Mesenteric fat pad (tissue), 1 donor: ENCODE measurements around the gene SNAPC4. TPM values are rescaled to one million over a fixed set of nuclear protein-coding genes. Genes with fewer than 3 reads are reported as not detected.
A peak's percentile ranks its signal among the peaks of the same experiment; 100 is the strongest.

Source experiments
- DNase-seq: peaks from one replicate; pipeline ENCODE4 v3.0.0-alpha.2; 2020; ENCODE audit warnings: low spot score
- long read RNA-seq: library from polyadenylated mRNA; unstranded; transcript quantifications from one replicate; pipeline ENCODE4 v2.0.0, GENCODE V29; 2020
- total RNA-seq: library from RNA; stranded (reverse); fragmentation: NEBNext Ultra II Directional; extraction: Animal tissue kit (Norgen Biotek cat#: 25700); gene quantifications from one replicate; pipeline ENCODE4 v1.2.1, GENCODE V29; 2021
- donor health status: DM: yes; HTN: yes; CAD: no.

SNAPC4 gene, protein sequence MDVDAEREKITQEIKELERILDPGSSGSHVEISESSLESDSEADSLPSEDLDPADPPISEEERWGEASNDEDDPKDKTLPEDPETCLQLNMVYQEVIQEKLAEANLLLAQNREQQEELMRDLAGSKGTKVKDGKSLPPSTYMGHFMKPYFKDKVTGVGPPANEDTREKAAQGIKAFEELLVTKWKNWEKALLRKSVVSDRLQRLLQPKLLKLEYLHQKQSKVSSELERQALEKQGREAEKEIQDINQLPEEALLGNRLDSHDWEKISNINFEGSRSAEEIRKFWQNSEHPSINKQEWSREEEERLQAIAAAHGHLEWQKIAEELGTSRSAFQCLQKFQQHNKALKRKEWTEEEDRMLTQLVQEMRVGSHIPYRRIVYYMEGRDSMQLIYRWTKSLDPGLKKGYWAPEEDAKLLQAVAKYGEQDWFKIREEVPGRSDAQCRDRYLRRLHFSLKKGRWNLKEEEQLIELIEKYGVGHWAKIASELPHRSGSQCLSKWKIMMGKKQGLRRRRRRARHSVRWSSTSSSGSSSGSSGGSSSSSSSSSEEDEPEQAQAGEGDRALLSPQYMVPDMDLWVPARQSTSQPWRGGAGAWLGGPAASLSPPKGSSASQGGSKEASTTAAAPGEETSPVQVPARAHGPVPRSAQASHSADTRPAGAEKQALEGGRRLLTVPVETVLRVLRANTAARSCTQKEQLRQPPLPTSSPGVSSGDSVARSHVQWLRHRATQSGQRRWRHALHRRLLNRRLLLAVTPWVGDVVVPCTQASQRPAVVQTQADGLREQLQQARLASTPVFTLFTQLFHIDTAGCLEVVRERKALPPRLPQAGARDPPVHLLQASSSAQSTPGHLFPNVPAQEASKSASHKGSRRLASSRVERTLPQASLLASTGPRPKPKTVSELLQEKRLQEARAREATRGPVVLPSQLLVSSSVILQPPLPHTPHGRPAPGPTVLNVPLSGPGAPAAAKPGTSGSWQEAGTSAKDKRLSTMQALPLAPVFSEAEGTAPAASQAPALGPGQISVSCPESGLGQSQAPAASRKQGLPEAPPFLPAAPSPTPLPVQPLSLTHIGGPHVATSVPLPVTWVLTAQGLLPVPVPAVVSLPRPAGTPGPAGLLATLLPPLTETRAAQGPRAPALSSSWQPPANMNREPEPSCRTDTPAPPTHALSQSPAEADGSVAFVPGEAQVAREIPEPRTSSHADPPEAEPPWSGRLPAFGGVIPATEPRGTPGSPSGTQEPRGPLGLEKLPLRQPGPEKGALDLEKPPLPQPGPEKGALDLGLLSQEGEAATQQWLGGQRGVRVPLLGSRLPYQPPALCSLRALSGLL (N-terminal part only)
- total RNA-seq = 6.3 TPM
- long read RNA-seq, partial matches to known transcripts = 5 of 5 reads
- long read RNA-seq, other reads (novel, unspliced or antisense) = 0 of 5 reads

DNA sequence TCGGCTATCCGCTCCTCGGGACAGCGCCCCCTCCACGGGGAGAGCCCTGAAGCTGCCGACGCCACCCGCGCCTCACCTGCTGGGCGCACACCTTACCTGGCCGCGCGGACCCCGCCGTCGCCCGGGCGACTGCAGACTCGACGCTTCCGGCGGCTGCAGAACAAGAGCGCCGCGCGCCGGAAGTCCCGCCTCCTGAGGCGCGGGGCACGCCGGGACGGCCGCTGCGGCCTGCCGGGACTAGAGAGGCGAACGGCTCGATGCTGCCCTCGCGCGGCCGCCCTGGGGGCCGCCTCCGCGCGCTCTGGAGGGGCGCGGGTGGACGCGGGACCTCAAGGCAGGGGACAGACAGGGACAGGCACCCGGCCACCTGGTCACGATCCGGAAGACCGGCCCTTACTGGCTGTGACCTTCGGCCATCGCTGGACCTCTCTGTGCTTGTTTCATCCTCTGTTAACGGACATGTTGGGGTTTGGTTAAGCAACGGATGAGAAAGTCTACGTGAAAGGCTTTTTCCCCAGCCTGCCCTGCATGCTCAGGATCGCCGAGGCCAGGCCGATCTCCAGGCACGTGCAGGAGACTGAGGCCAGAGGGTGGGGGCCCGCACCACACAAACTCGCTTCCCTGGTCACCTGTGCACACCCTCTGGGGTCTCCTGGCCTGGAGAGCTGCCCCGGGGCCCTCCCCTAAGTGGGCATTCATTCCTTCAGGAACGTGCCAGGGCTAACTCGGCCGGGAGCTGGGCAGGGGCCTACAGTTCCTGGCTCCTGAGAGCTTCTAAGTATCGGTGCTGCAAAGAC lies at the start of gene SNAPC4:
Gene SNAPC4 (minus strand): TSS at position 133 of the 797 bp plus-strand sequence. CDS start 1,742 bp downstream, outside the sequence.
- peak; percentile 95 for DNase-seq

DNA sequence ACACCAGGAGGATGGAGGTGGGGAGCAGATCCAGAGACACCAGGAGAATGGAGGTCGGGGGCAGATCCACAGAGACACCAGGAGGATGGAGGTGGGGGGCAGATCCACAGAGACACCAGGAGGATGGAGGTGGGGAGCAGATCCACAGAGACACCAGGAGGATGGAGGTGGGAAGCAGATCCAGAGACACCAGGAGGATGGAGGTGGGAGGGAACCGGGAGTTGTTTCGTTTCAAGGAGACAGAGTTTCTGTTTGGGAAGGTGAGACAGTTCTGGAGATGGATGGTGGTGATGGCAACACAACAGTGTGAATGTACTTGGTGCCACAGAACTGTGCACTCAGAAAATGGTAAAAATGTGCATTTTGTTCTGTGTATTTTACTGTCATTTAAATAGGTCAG lies 48.7 kb upstream of the SNAPC4 start:
- no peak for DNase-seq

DNA sequence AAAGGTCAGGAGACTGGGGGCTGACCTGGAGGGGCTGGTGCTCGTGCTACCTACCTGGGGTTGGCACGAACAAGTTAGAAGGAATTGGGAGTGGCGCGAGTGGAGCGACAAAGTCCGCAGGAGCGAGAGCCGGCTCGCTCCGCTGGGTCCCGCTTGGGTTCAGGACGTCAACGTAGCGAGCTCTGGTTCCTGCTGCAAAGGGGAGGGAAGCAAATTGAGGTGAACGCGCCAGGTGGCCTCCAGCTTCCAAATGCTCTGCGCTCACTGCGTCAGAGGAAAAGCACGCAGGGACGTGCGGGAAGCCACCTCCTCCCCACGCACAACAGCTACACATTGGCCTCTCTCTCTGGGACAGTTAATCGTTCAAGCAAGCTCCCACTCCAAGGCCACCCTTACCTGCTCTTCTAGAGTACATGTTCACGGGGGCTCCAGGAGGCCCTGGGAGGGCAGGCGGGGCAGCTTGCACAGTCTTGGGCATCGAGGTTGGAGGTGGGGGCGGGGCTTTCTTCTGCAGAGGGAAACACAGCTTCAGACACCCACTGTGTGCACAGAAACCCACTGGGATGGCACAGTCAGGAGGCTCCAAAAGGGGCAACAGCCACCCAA lies 47.3 kb upstream of the SNAPC4 start:
- no peak for DNase-seq

DNA sequence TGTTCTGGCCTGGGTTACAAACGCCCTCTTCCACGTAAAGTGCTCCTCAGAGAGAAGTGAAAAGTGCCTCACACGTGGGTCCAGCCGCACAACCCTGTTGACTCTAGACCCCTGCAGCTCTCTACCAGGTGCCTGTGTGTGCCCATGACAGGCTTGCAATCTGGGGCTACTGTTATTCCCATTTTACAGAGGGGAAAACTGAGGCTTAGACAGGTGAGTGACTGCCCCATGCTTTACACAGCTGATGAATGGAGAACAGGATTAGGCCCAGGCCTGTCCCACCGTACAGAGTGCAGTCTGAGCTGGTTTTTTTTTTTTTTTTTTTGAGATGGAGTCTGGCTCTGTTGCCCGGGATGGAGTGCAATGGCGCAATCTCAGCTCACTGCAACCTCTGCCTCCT lies 45.8 kb upstream of the SNAPC4 start:
- DNase-seq = no peak

DNA sequence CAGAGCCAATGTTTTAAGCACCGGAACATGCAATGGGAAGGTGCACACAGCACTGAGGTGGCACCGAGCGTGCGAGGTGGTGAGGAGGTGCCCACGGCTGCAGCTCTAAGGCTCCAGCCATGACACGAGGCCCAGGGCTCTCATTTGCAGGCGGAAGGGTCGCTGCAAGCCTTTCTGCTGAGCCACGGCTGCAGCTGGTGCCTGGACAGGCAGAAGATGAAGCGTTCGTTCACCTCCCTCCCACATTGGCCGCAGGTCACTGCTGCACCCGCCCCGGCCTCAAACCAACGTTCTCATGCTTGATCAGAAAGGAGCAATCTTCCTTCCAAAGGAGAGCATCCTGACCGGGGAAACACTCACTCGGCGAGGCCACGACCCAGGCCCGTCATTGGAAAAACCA lies 44.1 kb upstream of the SNAPC4 start:
- no peak for DNase-seq

DNA sequence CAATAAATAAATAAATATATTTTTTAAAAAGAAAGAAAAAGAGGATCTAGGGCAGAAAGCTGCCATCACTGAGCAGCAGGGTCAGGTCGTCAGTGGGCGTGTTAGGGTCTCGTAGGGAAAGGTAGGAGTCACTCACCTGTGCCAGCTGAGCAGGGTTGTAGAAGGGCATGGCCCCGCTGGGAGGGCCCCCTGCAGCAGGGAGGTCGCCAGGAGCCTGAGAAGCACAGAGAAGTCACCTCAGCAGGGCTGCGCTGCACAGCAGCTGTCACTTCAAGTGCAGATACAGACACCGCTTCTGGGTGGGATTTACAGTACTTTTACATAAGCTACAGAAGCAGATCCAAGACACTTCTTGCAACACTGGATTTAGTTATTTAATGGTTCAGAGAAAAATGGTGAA lies 43.7 kb upstream of the SNAPC4 start:
- DNase-seq = no peak

DNA sequence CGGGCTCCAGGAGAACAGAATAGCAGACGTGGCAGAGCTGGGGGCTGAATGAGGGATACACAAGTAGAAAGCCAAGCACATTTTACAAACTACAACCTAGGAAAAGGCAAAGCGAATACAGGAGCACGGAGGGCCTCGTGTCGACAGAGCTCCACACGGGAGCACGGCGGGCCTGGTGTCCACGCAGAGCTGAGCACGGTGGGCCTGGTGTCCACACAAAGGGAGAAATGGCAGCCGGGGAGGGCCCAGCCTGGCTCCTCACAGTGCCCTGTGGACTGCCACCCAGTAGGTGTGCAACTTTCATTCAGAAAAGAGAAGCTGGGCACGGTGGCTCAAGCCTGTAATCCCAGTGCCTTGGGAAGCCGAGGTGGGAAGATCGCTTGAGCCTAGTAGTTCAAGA lies 43.1 kb upstream of the SNAPC4 start:
- no peak for DNase-seq

DNA sequence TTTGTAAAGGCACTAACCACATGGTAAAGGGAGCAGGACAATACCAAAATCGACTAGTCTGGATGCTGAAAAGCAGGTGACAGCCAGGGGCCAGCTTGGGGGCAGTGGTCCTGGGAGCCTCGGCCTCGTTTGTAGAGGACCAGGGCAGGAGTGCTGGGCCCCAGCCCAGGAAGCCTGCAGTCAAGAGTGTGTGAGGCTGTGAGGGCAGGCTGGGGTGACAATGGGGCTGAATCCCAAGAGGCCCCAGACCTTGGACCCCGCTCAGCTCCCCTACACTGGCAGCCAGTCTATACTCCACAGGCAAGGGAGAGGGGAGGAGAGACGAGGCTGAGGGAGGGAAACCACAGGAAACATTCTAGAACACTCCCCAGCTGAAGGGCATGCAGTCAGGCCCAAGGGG lies 42.3 kb upstream of the SNAPC4 start:
- no peak for DNase-seq

DNA sequence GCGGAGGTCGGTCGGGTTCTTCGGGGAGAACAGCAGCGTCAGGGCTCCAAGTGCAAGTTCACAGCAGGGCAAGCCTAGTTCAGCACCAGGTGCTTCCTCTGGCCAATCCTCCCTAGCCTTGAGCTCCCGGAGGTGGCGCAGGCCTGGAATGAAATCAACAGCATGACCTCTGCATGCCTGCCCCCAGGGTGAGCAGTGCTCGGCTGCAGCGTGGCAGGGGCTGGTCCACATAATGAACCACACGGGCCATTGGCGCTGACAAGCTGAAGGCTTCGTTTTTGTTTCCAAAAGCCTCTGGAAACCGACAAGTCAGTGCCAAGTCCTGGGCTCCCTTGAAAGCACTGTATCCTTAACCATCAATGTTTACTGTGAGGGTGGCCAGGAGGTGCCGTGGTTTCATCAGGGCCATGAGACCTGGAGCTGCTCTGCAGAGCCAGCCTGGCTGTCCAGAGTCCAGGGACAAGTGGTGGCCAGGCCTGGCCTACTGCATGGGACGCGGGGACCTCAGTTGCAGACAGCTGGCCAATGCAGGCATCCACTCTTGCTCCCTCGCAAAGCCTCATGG lies 41.8 kb upstream of the SNAPC4 start:
- DNase-seq = no peak

DNA sequence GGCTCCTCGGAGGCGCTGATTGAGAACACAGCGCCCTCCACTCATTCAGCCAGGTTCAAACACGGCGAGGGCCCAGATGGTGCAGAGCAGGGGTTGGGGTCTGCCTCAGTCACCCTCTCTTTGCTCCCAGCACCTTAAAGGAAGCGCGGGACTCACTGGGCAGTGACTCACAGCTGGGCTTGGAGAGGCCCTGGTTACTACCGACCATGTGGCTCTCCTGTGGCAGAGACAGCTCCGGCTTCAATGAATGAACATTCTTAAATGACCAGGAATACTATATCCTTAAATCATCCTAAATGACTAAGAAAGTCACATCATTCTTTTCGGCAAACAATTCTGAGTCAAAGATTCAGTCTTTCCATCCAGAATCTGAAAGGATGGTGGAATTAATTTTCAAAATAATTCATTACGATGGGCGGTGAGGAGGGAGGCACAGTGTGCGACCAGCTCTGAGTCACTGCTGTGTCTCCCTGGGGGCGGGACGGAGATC lies 41.3 kb upstream of the SNAPC4 start:
- DNase-seq = no peak

DNA sequence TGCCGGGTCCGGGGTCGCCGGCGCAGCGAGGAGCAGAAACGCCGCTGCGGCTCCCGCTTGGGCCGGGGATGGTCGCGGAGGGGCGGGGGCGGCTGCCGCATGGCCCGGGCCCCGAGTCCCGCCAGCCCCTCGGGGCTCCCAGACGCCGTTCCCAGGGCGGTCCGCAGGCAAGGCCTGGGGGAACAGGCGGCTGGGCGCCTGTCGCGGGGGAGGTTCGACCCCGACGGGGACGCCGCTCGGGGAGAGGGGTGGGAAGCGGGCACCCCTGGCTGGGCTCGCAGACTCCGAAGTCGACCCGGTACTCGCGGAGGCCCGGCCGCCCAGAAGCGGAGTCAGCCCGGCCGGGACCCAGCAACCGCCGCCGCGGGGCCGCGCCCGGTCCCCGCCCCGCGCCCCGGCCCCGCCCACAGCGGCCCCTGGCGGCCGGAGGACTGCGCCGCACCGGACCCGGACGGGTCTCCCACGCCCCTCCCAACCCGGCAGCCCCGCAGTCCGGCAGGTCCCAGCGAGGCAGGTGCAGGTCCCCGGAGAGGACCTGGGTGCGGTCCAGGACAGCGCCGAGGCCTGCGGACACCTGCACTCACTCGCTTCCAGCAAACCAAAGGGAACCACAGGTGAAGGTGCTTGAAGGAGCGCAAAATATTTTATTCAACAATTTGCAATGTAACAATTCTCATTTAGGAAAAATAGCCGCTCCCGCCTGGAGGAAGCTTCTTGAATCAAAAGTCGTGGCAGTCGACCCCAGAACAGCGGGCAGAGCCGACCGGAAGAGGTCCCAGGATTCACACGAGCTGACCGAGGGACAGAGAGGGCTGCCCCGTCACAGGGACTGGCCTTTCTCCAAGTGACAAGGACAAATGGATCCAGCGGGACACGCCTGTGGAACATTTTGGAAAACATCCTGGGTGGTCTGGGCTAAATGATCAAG lies 39.8 kb upstream of the SNAPC4 start, which contains the start of gene INPP5E:
Gene INPP5E (minus strand): TSS at position 365 of the 928 bp plus-strand sequence. CDS start 426 bp downstream, outside the sequence.
- DNase-seq = no peak

DNA sequence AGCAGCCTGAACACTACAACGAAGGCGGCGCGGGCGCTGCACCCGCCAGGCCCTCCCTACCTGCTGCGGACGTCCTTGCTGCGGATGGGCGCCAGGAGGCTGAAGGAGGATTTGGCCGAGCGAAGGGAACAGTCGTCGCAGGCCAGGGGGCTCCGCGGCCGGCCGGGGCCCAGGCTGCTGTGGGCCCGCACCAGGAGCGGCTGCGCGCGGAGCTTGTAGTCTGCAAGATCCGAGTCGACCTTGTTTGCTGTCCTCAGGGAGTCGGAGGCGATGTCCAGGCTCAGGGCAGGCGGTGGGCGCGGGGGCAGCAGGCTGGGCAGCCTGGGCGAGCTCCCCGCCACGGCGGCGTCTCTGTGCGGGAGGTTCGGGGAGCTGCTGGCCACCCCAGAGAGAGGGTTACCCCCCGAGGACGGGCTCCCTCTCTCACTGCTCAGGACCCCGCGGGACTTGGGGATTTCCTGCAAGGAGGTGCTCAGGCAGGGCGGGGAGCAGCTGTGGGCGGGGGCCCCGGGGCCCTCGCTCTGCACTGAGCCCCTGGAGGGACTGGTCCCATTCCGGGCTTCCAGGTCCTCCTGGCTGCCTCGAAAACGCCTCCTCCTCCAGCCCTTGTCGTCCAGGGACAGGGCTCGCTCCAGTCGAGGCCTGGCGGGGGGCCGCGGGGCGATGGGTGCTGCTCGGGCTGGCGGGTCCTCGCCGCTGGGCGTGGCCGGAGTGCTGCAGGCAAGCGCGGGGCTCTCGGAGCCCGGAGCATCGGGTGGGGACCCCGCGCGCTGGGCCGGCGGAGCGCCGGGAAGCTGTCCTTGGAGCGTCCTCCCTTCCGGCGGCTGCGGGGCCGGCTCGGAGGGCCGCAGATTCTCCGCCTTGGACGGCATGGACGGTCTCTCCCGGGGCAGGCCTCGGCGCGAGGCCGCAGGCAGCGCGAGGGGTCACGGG lies 38.8 kb upstream of the SNAPC4 start:
- no peak for DNase-seq

DNA sequence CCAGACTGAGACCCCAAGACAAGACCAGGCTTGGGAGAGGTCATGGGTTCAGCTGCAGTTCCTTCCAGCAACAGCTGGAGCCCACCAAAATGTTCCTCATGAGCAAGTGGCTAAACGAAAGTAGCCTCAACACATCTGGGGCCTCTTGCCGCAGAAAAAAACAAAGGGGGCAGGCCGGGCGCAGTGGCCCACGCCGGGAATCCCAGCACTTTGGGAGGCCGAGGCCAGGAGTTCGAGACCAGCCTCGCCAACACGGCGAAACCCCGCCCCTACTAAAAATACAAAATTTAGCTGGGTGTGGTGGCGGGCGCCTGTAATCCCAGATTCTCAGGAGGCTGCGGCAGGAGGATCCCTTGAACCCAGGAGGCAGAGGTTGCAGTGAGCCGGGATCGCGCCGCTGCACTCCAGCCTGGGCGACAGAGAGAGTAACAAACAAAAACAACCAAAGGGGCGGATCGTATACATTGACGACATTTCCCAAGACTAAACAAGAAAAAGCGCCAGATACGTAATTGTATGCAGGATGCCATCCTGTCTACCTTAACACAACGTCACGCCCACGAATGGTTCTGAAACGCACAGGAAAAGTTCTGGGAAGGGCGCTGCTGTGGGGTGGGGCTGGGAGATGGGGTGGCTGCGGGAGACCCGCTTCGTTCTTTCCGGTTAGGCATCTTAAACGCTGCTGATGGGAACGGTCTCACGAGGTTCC lies 38.0 kb upstream of the SNAPC4 start:
- DNase-seq = no peak

DNA sequence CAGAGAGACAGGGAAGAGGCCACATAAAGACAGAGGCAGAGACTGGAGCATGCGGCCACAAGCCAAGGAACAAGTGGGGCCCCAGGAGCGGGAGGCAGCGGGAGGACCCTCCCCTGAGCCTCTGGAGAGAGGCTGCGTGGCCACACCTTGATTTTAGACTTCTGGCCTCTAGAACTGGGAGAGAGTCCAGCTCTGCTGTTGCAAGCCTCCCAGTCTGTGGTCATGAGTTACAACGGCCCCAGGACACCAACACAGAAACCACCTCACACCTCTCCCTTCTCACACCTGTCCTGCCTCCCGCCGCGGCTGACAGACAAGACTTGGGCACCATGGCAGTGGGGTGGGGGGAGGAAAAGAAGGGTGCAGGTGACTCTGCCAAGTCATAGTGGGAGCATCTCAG lies 37.5 kb upstream of the SNAPC4 start:
- no peak for DNase-seq

DNA sequence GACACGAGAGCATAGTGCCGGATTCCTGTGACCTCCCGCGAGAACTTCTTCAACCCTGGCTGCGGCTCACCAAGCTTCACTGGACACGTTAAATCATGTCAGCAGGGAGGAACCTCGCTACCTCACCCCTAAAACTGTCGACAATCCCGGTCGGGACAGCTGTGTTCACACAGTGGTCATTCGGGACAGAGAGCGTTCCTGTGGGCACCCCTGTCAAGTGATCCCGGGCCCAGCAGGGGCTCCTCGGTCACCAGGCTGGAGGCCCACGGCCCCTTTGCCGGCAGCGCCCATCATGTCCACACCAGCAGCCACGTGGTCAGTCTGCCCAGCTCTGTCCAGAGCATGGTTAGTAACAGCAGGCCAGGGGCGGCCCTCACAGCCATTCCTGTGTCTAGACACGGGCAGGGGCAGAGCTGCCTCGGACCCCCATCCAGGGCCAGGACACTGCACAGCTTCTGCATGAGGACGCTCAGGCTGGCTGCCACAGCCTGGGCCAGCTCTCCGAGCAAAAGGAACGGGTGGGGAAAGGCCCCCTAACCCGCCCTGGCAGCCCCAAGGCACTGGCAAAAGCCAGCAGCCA lies 36.2 kb upstream of the SNAPC4 start:
- no peak for DNase-seq

DNA sequence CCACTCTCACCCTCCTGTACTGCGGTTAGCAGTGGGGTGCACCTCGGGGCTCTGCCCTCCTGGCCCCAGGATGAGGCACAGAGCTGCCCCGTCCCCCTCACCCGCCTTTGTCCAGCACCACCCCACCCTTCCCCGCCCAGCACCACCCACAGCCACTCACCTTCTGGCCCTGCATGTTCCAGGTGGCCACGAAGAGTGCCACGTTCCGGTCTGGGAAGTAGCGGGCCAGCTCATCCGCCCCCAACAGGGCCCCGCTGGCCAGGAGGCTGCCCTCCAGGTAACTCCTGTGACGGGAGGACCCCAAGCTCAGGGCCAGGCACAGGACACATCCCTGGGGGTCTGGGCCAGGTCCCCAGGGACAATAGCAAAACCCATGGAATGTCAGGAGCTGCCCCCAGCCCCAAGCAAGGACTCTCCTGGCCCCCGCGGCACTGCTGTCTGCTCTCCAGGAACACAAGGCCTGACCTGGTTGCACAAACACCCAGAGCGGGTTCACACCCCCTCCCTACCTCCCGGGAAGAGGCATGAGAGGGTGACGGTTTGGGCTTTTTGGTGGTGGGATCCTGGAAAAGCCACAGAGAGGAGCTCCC lies 34.7 kb upstream of the SNAPC4 start:
- no peak for DNase-seq
